ENCODE results near the gene DNM2. TPM values are rescaled to one million over a fixed set of nuclear protein-coding genes. Genes with fewer than 3 reads are reported as not detected.

Gene DNM2
- polyA plus RNA-seq, 2 of the 4 experiments (the other 2 are of a cell fraction), result 32.9 to 58.5 TPM

- ChIA-PET CTCF (interaction anchor here (1.2 to 4.7 kb wide), 6 partner anchors 9 to 111 kb away, joined by 3 to 21 read pairs (median 5); partner anchors contain the start of gene DNM2), POLR2A (interaction anchor here (0.6 kb wide), 1 partner anchor 112 kb away, joined by 3 read pairs; the partner anchor contains the start of gene DNM2)
- WGBS (ENCODE audit: missing lambda C conversion rate), result 90% methylated on average over 23 of the region's 26 CpGs
- no peaks in the 10 kb centered on the region for H3K9me3 ChIP-seq
- ATAC-seq (peak; percentile 67 to 76), DNase-seq (ENCODE audit: low read depth in 1 of 2, low spot score in 1 of 2) (no peak), FAIRE-seq (no peak)
- no peak overlapping the region for H3K4me2 ChIP-seq
- TF ChIP-seq FOSB (CRISPR knock-in tag; IDR thresholded peaks at IDR 0.05) (no peak), NFE2L2 (conservative IDR thresholded peaks at IDR 0.05; ENCODE audit: low read length) (no peak), RCOR1 (IDR thresholded peaks at IDR 0.05; ENCODE audit: low read depth, low read length) (no peak), RARB (CRISPR knock-in tag; IDR thresholded peaks at IDR 0.05) (no peak), CTCF (IDR thresholded peaks at IDR 0.05) (peak; percentile 15; the same call in 1 of the 3 replicates), MAFK (IDR thresholded peaks at IDR 0.05; ENCODE audit: partially characterized antibody) (no peak), POLR2AphosphoS2 (conservative IDR thresholded peaks at IDR 0.05; ENCODE audit: low read length) (no peak), ATOH8 (CRISPR knock-in tag; IDR thresholded peaks at IDR 0.05; ENCODE audit: low read depth) (no peak), RAD21 (conservative IDR thresholded peaks at IDR 0.05 in 1 of 2, IDR thresholded peaks at IDR 0.05 in 1 of 2) (peak in 1 of 2 experiments; percentile 34; a peak in 2 of 5 replicates), HOXB13 (CRISPR knock-in tag; IDR thresholded peaks at IDR 0.05; ENCODE audit: low read depth) (no peak), ZFP36 (IDR thresholded peaks at IDR 0.05; ENCODE audit: borderline replicate concordance, partially characterized antibody) (no peak), GATA3 (IDR thresholded peaks at IDR 0.05; ENCODE audit: borderline replicate concordance) (no peak), REST (IDR thresholded peaks at IDR 0.05) (no peak), E2F6 (IDR thresholded peaks at IDR 0.05; ENCODE audit: borderline replicate concordance, low read depth) (no peak), HOXA7 (CRISPR knock-in tag; IDR thresholded peaks at IDR 0.05) (no peak)
- no peak overlapping the region for H3K4me3 ChIP-seq
- H3K27ac ChIP-seq, result no peak overlapping the region
- H3K4me1 ChIP-seq, result no peaks in the 10 kb centered on the region
These were observed 111.3 kb downstream of the DNM2 start for GRCh38 chr19:10828981-10829821.

- TF ChIP-seq HES2 (IDR thresholded peaks at IDR 0.05), result no peak
- no peak for TF ChIP-seq RCOR1 (IDR thresholded peaks at IDR 0.05; ENCODE audit: low read depth, low read length)
- no peak for TF ChIP-seq ZSCAN20 (CRISPR knock-in tag; IDR thresholded peaks at IDR 0.05)
- no peak for TF ChIP-seq TFCP2L1 (CRISPR knock-in tag; IDR thresholded peaks at IDR 0.05)
- TF ChIP-seq CBX2 (IDR thresholded peaks at IDR 0.05; ENCODE audit: borderline replicate concordance, low read depth), result no peak
- Histone ChIP-seq H3K4me1 (no peaks in the 10 kb centered on the region; the same call in 2 of the 3 replicates), H3K9me3 (no peaks in the 10 kb centered on the region), H3K4me3 (no peak overlapping the region), H3K4me2 (no peak overlapping the region), H3K27ac (no peak overlapping the region)
- FAIRE-seq, result no peak
- ATAC-seq, result peak in 1 of 2 experiments; percentile 7; a peak in 2 of 6 replicates
- ChIA-PET CTCF (interaction anchor here (0.6 to 4.7 kb wide), 5 partner anchors 16 to 417 kb away, joined by 3 to 21 read pairs (median 4); partner anchors contain the start of gene DNM2), POLR2A (interaction anchor here (0.6 kb wide), 1 partner anchor 112 kb away, joined by 3 read pairs; the partner anchor contains the start of gene DNM2)
- 95% methylated on average over 5 of the region's 16 CpGs for WGBS (ENCODE audit: missing lambda C conversion rate)
- no peak for DNase-seq (ENCODE audit: low read depth in 1 of 2, low spot score in 1 of 2)
These were observed 112.1 kb downstream of the DNM2 start for GRCh38 chr19:10829967-10830366.
